Measurements from ENCODE around the gene CFAP91. TPM values are rescaled to one million over a fixed set of nuclear protein-coding genes. Genes with fewer than 3 reads are reported as not detected.
"Not testable (repeated sequence)": the region's sequence is repeated elsewhere in the genome, so short reads cannot be mapped to it uniquely, and the experiment has no call there.

Gene CFAP91
- total RNA-seq, 1 experiment from 2014 or later, result 1.5 TPM

GRCh38 chr3:119676771-119677640 is 25.8 kb upstream of the CFAP91 start, which contains the start of gene COX17:
TSS of gene COX17 (minus strand) at chr3:119677406. CDS start at chr3:119677310, 96 bp downstream.
- Mint-ChIP-seq H3K4me1 (ENCODE audit: low read depth, unreplicated experiment) (no peaks in the 10 kb centered on the region), H3K36me3 (ENCODE audit: insufficient read depth, unreplicated experiment) (peaks cover 13% of the 10 kb centered on the region), H3K27me3 (ENCODE audit: unreplicated experiment) (no peaks in the 10 kb centered on the region), H3K27ac (ENCODE audit: unreplicated experiment) (peak within 1 kb of the TSS; percentile 94), H3K4me3 (ENCODE audit: low read depth, unreplicated experiment) (peak within 1 kb of the TSS; percentile 76), H3K9me3 (ENCODE audit: low read depth, unreplicated experiment) (no peaks in the 10 kb centered on the region)
- TF ChIP-seq, protein P1, sequence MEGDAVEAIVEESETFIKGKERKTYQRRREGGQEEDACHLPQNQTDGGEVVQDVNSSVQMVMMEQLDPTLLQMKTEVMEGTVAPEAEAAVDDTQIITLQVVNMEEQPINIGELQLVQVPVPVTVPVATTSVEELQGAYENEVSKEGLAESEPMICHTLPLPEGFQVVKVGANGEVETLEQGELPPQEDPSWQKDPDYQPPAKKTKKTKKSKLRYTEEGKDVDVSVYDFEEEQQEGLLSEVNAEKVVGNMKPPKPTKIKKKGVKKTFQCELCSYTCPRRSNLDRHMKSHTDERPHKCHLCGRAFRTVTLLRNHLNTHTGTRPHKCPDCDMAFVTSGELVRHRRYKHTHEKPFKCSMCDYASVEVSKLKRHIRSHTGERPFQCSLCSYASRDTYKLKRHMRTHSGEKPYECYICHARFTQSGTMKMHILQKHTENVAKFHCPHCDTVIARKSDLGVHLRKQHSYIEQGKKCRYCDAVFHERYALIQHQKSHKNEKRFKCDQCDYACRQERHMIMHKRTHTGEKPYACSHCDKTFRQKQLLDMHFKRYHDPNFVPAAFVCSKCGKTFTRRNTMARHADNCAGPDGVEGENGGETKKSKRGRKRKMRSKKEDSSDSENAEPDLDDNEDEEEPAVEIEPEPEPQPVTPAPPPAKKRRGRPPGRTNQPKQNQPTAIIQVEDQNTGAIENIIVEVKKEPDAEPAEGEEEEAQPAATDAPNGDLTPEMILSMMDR (IDR thresholded peaks at IDR 0.05; ENCODE audit: unreplicated experiment), result no peak
- CTCF ChIA-PET, result no interaction called here
- no TSS peak for BruUV-seq (replicated peaks)
- intact Hi-C loops (cut with micrococcal nuclease; ENCODE audit: unreplicated experiment), result loop anchor here (10.0 kb wide), 1 partner anchor 212 kb away; the partner anchor contains the start of genes POGLUT1 and TMEM39A
- peak; percentile 93 for DNase-seq

DNA sequence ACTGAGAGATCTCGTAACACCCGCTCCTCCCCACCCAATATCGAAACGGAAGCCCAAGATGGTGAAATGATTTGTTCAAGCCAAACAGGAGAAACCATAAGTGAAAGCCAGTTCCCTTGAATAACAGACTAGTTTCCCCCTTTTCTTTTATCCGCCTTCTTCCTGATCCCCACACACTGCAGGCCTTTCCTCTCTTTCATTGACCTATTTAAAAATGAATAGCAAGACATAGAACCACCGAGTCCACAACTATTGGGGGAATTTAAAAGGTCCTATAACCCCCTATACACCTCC is 25.2 kb upstream of the CFAP91 start:
- TF ChIP-seq, protein P1 (IDR thresholded peaks at IDR 0.05; ENCODE audit: unreplicated experiment), result no peak
- BruUV-seq (replicated peaks), result no TSS peak
- CTCF ChIA-PET, result no interaction called here
- peaks cover 13% of the 10 kb centered on the region for H3K36me3 Mint-ChIP-seq (ENCODE audit: insufficient read depth, unreplicated experiment)
- intact Hi-C loops (cut with micrococcal nuclease; ENCODE audit: unreplicated experiment), result loop anchor here (10.0 kb wide), 1 partner anchor 213 kb away; the partner anchor contains the start of genes POGLUT1 and TMEM39A
- H3K27me3 Mint-ChIP-seq (ENCODE audit: unreplicated experiment), result no peaks in the 10 kb centered on the region
- no peaks in the 10 kb centered on the region for H3K9me3 Mint-ChIP-seq (ENCODE audit: low read depth, unreplicated experiment)
- no peak for DNase-seq
- no peaks in the 10 kb centered on the region for H3K4me1 Mint-ChIP-seq (ENCODE audit: low read depth, unreplicated experiment)
- peak overlapping the region; percentile 94 for H3K27ac Mint-ChIP-seq (ENCODE audit: unreplicated experiment)
- H3K4me3 Mint-ChIP-seq (ENCODE audit: low read depth, unreplicated experiment), result peak overlapping the region; percentile 76

GRCh38 chr3:119678209-119678608 is 24.6 kb upstream of the CFAP91 start:
- BruUV-seq (replicated peaks); H3K4me1 Mint-ChIP-seq (ENCODE audit: low read depth, unreplicated experiment); DNase-seq; H3K9me3 Mint-ChIP-seq (ENCODE audit: low read depth, unreplicated experiment); H3K27ac Mint-ChIP-seq (ENCODE audit: unreplicated experiment); H3K27me3 Mint-ChIP-seq (ENCODE audit: unreplicated experiment); H3K4me3 Mint-ChIP-seq (ENCODE audit: low read depth, unreplicated experiment); CTCF ChIA-PET: not testable (repeated sequence)
- peaks cover 13% of the 10 kb centered on the region for H3K36me3 Mint-ChIP-seq (ENCODE audit: insufficient read depth, unreplicated experiment)
- intact Hi-C loops (cut with micrococcal nuclease; ENCODE audit: unreplicated experiment), result loop anchor here (10.0 kb wide), 1 partner anchor 213 kb away; the partner anchor contains the start of genes POGLUT1 and TMEM39A

DNA sequence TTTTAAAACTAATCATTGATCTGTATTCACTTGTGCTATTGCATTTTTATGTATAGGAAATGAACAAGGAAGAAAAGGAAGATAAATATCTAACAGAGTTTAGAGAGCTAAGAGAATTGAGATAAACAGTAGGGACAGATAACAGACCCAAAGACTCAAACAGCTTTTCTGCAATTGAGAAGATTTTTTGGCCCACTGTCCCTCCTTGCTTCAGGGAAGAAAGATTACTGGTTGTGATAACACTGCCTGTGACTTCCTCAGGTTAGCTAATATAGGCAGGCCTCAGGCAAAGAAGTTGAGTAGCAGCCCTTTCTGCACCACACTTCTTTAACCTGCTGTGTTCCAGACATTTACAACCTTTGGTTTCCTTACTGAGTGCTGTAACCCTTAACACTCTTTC is 22.9 kb upstream of the CFAP91 start:
- H3K4me3 Mint-ChIP-seq (ENCODE audit: low read depth, unreplicated experiment), result no peak overlapping the region
- H3K9me3 Mint-ChIP-seq (ENCODE audit: low read depth, unreplicated experiment), result no peaks in the 10 kb centered on the region
- peaks cover 13% of the 10 kb centered on the region for H3K36me3 Mint-ChIP-seq (ENCODE audit: insufficient read depth, unreplicated experiment)
- H3K27me3 Mint-ChIP-seq (ENCODE audit: unreplicated experiment), result no peaks in the 10 kb centered on the region
- intact Hi-C loops (cut with micrococcal nuclease; ENCODE audit: unreplicated experiment), result loop anchor here (10.0 kb wide), 2 partner anchors 155 to 215 kb away; partner anchors contain the start of genes POGLUT1 and TMEM39A
- TF ChIP-seq, protein P1 (IDR thresholded peaks at IDR 0.05; ENCODE audit: unreplicated experiment), result no peak
- H3K4me1 Mint-ChIP-seq (ENCODE audit: low read depth, unreplicated experiment), result no peaks in the 10 kb centered on the region
- CTCF ChIA-PET, result no interaction called here
- no TSS peak for BruUV-seq (replicated peaks)
- no peak overlapping the region for H3K27ac Mint-ChIP-seq (ENCODE audit: unreplicated experiment)
- DNase-seq, result no peak
